Neural progenitor cell (in vitro differentiated cells): Measurements from ENCODE around the gene RBM45.

Experiments used
- CTCF ChIP-seq: fragments of 200-600 bp; sonication (generic); IDR thresholded peaks from 2 replicates; pipeline ENCODE4 v1.5.1; 2017; ENCODE audit warnings: antibody characterized with exemption, mild to moderate bottlenecking
- EZH2phosphoT487 ChIP-seq: fragments of 200-600 bp; sonication (generic); IDR thresholded peaks from 2 replicates; pipeline ENCODE4 v1.6.1; 2017; ENCODE audit warnings: antibody characterized with exemption

GRCh38 chr2:178152542-178152941, 40.3 kb downstream of the RBM45 start:
- TF ChIP-seq EZH2phosphoT487 (no peak), CTCF (no peak)
